ENCODE results near the gene BMP6.

The BMP6 gene

GRCh38 chr6:7725849-7726415 is at the start of gene BMP6:
Gene BMP6 (plus strand): TSS chr6:7726099. CDS start chr6:7726956, 857 bp downstream.
- peak; percentile 35 for DNase-seq (ENCODE audit: low read depth)

GRCh38 chr6:7677229-7677628 is 48.7 kb upstream of the BMP6 start:
- DNase-seq (ENCODE audit: low read depth), result no peak

- DNase-seq (ENCODE audit: low read depth), result no peak
Observed at GRCh38 chr6:7680393-7681075, 45.4 kb upstream of the BMP6 start.

GRCh38 chr6:7681449-7681848 is 44.5 kb upstream of the BMP6 start:
- no peak for DNase-seq (ENCODE audit: low read depth)

GRCh38 chr6:7684076-7684475 is 41.8 kb upstream of the BMP6 start:
- DNase-seq (ENCODE audit: low read depth), result no peak

- DNase-seq (ENCODE audit: low read depth), result no peak
Observed at GRCh38 chr6:7684843-7685242, 41.1 kb upstream of the BMP6 start.

- DNase-seq (ENCODE audit: low read depth), result no peak
Observed at GRCh38 chr6:7685276-7685675, 40.6 kb upstream of the BMP6 start.

- no peak for DNase-seq (ENCODE audit: low read depth)
Observed at GRCh38 chr6:7687145-7688111, 38.5 kb upstream of the BMP6 start.

GRCh38 chr6:7691021-7691420 is 34.9 kb upstream of the BMP6 start:
- DNase-seq (ENCODE audit: low read depth), result no peak

- peak; percentile 18 for DNase-seq (ENCODE audit: low read depth)
Observed at GRCh38 chr6:7691675-7692452, 34.0 kb upstream of the BMP6 start.

GRCh38 chr6:7692453-7692784 is 33.5 kb upstream of the BMP6 start:
- DNase-seq (ENCODE audit: low read depth), result no peak

GRCh38 chr6:7693827-7694226 is 32.1 kb upstream of the BMP6 start:
- no peak for DNase-seq (ENCODE audit: low read depth)

- DNase-seq (ENCODE audit: low read depth), result no peak
Observed at GRCh38 chr6:7696061-7696460, 29.8 kb upstream of the BMP6 start.

- no peak for DNase-seq (ENCODE audit: low read depth)
Observed at GRCh38 chr6:7697432-7697819, 28.5 kb upstream of the BMP6 start.

- DNase-seq (ENCODE audit: low read depth), result peak; percentile 74
Observed at GRCh38 chr6:7697820-7698623, 27.9 kb upstream of the BMP6 start.

- no peak for DNase-seq (ENCODE audit: low read depth)
Observed at GRCh38 chr6:7701212-7701834, 24.6 kb upstream of the BMP6 start.

- no peak for DNase-seq (ENCODE audit: low read depth)
Observed at GRCh38 chr6:7703148-7703680, 22.7 kb upstream of the BMP6 start.

GRCh38 chr6:7705483-7705882 is 20.4 kb upstream of the BMP6 start:
- no peak for DNase-seq (ENCODE audit: low read depth)

- DNase-seq (ENCODE audit: low read depth), result no peak
Observed at GRCh38 chr6:7706269-7706668, 19.6 kb upstream of the BMP6 start.

GRCh38 chr6:7707787-7708186 is 18.1 kb upstream of the BMP6 start:
- no peak for DNase-seq (ENCODE audit: low read depth)
